HG02973 (cell line): ENCODE measurements around the gene CRYZ.
A peak's percentile ranks its signal among the peaks of the same experiment; 100 is the strongest.
"Not testable (repeated sequence)": the region's sequence is repeated elsewhere in the genome, so short reads cannot be mapped to it uniquely, and the experiment has no call there.

ENCODE experiments used
- ATAC-seq: cut with Tn5 transposase; IDR thresholded peaks from one replicate; pipeline ENCODE4 v1.9.1; 2021; ENCODE audit warnings: moderate library complexity; ENCODE audit not compliant: unreplicated experiment

Gene CRYZ

DNA sequence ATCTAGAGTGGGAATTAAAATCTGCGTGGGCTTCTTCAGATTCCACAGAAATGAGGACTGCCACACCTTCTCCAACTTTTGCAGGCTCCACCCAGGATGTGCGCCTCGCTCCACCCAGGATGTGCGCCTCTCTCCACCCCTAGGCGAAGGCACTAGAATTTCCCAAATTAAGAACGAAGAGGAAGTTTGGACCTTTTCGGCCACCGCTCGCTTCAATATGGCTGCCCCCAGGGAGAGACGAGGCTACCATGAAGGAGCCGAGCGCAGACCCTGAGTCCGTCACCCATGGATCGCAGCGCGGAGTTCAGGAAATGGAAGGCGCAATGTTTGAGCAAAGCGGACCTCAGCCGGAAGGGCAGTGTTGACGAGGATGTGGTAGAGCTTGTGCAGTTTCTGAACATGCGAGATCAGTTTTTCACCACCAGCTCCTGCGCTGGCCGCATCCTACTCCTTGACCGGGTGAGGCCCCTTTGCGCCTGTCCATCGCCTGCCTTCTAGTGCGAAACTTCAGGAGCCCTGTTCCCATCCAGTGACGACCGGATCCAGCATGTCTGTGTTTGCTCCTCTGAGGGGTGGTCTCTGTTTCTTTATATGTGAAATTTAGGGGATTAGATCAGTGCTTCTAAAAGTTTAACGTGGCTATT, at the start of gene CRYZ, which contains the start of gene TYW3:
CRYZ (minus strand) TSS at position 91 of the 644 bp plus-strand sequence. CDS start 8,229 bp downstream, outside the sequence.
TYW3 (plus strand) TSS at position 193 of the 644 bp plus-strand sequence; CDS start at position 286, 93 bp downstream.
- ATAC-seq: peak; percentile 69

DNA sequence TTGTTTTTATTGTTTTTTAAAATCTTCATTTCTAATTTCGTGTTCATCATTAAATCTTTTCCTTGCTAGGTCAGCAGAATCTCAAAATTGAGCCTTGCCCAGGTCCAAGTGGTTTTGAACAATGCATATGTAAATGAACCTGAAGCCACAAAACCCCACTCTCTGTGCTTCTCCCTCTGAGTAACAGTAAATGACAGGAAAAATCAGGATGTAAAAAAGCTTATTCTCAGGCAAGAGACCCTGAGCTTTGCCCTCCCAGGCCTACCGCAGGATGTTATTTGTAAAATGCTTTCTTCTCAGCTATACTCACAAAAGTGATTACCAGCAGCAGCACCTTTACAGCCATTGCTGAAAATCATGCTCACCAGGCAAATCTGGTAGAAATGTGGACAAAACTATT, 47.7 kb upstream of the CRYZ start:
- ATAC-seq: no peak

- ATAC-seq: no peak
Measured at GRCh38 chr1:74779750-74780149, 46.9 kb upstream of the CRYZ start.

DNA sequence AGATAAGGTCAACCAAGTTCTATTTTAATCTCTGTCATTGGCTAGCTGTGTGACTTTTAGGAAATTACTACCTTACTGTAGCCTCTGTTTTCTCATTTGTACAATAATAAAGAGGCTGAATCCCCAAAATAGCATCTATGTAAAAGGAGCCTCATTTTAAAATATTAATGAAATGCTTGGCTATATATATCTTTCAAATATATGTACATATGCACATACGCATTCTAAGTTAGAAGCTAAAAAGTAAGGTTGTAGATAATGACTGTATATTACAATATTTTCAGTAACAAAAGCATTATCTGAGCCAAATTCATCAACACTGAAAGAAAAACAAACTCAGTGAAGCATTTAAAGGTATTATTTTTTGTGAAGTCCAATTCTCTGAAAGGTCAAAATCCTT, 44.7 kb upstream of the CRYZ start:
- no peak for ATAC-seq

DNA sequence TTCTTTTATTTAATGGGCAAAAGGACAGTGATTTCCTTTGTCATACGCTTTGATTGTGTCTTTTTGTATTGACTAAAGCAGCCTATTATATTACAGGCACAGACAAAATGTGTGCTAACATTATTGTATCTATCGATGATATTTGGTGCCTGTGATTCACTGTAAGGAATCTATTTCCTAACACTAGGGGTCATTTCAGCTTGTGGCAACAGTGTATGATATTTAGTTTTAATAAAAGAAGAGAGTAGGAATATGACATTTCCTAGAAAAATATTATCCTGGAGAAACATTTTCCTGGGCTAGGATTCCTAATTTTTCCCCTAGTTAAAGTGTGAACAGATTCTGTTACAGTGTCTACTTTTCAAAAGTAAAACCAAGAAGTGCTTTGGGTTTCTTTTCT, 42.9 kb upstream of the CRYZ start:
- no peak for ATAC-seq

DNA sequence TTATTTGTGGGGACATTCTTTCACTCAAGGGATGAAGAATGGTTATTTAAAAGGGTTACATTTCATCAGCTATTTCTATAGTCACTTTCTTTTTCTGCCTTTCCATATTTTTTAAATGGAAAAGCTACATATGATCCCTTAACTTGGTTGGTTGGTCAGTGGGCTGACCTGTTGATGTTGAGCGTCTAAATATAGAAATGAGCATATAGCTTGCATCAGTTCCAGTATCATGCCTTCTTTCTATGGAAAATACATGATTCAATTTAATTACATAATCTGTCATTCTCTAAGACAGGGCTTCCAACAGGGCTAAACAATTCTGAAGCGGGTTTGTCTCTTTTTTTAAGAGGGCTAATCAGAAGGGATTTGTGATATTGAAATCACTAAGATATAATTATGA, 40.7 kb upstream of the CRYZ start:
- ATAC-seq: no peak

GRCh38 chr1:74772945-74773344, 40.1 kb upstream of the CRYZ start:
- no peak for ATAC-seq

- peak; percentile 67 for ATAC-seq
Measured at GRCh38 chr1:74771913-74772515, 39.2 kb upstream of the CRYZ start.

GRCh38 chr1:74767490-74767889, 34.6 kb upstream of the CRYZ start:
- ATAC-seq: no peak

DNA sequence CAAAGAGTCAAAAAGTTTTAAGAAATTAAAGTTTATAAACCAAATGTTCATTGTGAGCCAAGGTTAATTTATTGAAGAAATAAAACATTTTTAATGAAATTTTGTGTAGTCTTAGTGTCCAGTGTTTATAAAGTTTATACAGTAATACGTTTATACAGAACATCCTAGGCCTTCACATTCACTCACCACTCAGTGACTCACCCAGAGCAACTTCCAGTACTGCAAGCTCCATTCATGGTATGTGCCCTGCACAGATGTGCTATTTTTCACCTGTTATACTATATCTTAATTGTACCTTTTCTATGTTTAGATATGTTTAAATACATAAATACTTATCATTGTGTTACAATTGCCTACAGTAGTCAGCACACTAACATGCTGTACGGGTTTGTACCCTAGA, 33.7 kb upstream of the CRYZ start:
- no peak for ATAC-seq

GRCh38 chr1:74763807-74764206, 31.0 kb upstream of the CRYZ start:
- ATAC-seq: no peak

- ATAC-seq: not testable (repeated sequence)
Measured at GRCh38 chr1:74756650-74757049, 23.8 kb upstream of the CRYZ start.

GRCh38 chr1:74755475-74755874, 22.6 kb upstream of the CRYZ start:
- ATAC-seq: no peak

GRCh38 chr1:74753104-74753503, 20.3 kb upstream of the CRYZ start:
- no peak for ATAC-seq

DNA sequence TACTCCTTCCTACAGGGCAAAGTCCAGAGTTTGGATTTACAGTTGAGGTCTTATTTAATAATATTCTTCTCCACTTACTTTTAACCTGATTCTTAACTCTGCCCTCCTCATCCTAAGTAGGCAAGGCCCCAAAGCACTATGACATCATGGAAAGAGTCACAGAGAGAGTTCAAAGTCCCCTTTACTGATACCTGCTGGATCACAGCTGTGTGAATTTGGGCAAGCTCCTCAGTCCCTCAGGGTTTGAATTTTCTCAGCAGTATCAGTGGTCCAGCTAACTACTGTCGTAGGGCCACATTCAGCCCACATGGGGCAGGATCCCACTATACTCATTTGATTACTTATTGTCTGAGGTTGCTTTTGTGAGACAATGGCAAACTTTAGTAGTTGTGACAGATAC, 16.1 kb upstream of the CRYZ start:
- ATAC-seq: peak; percentile 65

- not testable (repeated sequence) for ATAC-seq
Measured at GRCh38 chr1:74745247-74745646, 12.4 kb upstream of the CRYZ start.

- not testable (repeated sequence) for ATAC-seq
Measured at GRCh38 chr1:74740307-74740980, 7.6 kb upstream of the CRYZ start.

DNA sequence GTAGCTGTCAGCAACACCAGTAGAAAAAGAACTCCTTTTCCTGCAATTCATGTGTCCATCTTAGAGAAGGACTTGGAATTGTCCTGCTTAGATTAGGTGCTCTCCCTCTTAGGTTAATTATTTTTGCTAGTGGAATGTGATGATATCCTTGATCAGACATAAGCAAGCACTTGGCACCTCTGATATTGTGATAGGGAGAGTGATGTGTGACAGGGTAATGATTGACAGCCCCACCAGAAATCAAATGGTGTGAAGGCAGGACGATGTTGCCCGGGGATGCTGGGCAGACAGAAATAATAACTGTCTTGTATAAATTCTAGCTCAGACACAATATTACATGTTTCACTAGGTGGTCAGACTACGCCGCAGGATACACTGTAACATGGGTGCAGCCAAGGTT, 4.5 kb upstream of the CRYZ start:
- no peak for ATAC-seq

DNA sequence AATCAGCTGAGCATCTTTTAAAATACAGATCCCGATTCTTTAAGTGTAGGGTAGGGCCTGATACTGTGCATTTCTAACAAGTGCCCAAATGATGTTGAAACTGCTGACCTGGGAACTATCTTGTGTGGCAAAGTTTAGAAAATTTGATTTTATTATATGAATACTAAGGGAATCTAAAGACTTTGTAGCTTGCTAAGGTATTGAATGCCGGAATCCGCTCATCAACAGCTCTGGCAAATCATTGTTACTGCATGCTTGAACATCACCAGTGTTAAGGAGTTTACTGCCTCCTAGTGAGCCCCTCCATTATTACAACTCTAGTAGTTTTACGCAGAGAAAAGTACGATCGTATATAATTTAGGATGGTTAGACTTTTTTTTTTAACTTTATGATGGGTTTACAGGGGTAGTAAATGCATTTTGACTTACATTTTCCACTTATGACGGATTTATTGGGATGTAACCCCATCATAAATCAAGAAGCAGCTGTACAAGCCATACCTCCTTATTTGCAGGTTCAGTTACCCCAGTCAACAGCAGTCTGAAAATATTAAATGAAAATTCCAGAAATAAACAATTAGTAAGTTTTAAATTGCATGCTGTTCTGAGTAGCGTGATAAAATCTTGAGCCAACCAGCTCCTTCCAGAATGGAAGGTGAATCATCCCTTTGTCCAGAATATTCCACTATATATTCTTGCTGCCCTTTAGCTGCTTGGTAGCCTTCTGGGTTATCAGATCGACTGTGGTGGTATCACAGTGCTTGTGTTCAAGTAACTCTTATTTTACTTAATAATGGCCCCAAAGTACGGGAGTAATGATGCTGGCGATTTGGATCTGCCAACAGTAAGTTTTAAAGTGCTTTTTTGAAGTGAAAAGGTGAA, 994 bp upstream of the CRYZ start:
- ATAC-seq: peak; percentile 61

DNA sequence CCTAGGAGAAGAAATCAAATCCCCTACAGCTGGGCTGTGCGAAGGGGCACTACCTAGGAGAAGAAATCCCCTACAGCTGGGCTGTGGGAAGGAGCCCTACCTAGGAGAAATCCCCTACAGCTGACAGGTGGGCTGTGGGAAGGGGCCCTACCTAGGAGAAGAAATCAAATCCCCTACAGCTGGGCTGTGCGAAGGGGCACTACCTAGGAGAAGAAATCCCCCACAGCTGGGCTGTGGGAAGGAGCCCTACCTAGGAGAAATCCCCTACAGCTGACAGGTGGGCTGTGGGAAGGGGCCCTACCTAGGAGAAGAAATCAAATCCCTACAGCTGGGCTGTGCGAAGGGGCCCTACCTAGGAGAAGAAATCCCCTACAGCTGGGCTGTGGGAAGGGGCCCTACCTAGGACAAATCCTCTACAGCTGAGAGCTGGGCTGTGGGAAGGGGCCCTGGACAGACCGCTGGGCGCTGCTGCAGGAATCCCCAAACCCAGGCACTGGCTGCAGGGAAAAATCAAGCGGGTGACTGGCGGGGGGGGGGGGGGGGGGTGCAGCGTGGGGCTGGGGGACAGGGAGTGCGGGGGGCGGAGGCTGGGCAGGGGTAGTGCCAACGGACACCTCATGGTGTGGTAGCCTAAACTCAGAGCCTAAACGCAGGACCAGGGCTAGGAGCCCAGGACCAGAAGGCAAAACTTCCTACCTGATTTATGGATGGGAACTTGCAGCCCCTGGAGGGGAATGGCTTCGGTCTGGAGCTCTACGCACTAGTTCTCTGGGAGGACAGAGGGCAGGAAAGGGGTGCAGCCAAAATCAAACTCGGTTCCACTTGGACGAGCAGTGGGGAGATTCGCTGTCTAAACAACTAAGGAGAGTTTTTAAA, 541 bp downstream of the CRYZ start:
- ATAC-seq: peak; percentile 9
